WERI-Rb-1 (cell line): ENCODE results near the gene DGCR8.

Source experiments
- DNase-seq: peaks from one replicate; pipeline ENCODE4 v3.0.0-alpha.2; 2020
- H3K27ac ChIP-seq: fragments of 250-450 bp; sonication (Bioruptor Pico); 2 replicates; pipeline ENCODE4 v1.5.1; 2020; ENCODE audit warnings: mild to moderate bottlenecking, moderate library complexity
- H3K27me3 ChIP-seq: fragments of 250-450 bp; sonication (Bioruptor Pico); 2 replicates; pipeline ENCODE4 v1.5.1; 2021; ENCODE audit warnings: mild to moderate bottlenecking, low read depth, moderate library complexity; ENCODE audit not compliant: insufficient read depth, severe bottlenecking
- H3K36me3 ChIP-seq: fragments of 250-450 bp; sonication (Bioruptor Pico); 2 replicates; pipeline ENCODE4 v1.5.1; 2020; ENCODE audit warnings: mild to moderate bottlenecking, moderate library complexity
- H3K4me3 ChIP-seq: 2 replicates; pipeline ENCODE4 v1.5.1; 2011; ENCODE audit warnings: low read depth, mild to moderate bottlenecking, control low read depth, low read length
- H3K9me3 ChIP-seq: fragments of 250-450 bp; sonication (Bioruptor Pico); 2 replicates; pipeline ENCODE4 v1.5.1; 2021; ENCODE audit warnings: mild to moderate bottlenecking, moderate library complexity; ENCODE audit not compliant: severe bottlenecking
- TF ChIP-seq, protein P1 (sequence below): IDR thresholded peaks from 2 replicates; pipeline ENCODE4 v1.5.1; 2011; ENCODE audit warnings: low read depth, mild to moderate bottlenecking, control low read depth, inconsistent platforms, low read length

The DGCR8 gene

DNA sequence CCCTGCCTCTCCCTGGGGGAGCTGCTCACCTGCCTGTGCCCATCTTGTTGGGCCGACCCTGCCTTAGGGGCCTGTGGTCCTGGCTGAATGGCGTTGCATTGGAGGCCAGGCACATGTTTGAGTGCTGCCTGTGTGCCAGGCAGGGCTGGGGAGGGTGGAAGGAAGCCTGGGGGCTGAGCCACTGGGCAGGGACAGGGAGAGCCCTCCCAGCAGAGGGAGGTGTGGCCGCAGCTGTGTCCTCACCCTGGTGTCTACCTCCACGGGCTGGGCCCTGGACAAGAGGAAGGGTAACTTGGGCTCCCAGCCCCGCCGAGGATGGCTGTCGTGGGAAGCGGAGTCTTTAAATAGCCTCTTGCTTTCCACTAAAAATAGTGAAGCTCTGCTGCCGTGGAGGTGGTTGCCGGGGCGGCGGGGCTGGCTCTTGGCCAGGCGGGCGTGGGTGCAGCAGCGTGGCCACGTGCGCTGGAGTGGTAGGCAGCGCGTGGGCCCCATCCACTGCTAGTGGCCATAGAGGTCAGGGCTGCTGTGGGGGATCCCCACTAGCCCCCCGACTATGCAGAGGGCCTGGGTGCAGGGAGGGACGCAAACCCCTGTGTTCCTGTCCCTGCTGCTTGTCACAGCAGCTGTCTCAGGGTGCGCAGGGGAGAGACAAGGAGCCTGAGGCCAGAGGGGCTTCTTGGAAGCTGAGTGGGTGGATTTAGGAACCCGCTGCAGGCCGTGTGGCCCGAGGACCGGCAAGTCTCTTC, 57.8 kb downstream of the DGCR8 start:
- H3K27ac ChIP-seq: no peak overlapping the region
- no peak for DNase-seq
- H3K9me3 ChIP-seq: no peaks in the 10 kb centered on the region
- no peaks in the 10 kb centered on the region for H3K27me3 ChIP-seq
- TF ChIP-seq, protein P1, sequence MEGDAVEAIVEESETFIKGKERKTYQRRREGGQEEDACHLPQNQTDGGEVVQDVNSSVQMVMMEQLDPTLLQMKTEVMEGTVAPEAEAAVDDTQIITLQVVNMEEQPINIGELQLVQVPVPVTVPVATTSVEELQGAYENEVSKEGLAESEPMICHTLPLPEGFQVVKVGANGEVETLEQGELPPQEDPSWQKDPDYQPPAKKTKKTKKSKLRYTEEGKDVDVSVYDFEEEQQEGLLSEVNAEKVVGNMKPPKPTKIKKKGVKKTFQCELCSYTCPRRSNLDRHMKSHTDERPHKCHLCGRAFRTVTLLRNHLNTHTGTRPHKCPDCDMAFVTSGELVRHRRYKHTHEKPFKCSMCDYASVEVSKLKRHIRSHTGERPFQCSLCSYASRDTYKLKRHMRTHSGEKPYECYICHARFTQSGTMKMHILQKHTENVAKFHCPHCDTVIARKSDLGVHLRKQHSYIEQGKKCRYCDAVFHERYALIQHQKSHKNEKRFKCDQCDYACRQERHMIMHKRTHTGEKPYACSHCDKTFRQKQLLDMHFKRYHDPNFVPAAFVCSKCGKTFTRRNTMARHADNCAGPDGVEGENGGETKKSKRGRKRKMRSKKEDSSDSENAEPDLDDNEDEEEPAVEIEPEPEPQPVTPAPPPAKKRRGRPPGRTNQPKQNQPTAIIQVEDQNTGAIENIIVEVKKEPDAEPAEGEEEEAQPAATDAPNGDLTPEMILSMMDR: no peak
- no peak overlapping the region for H3K4me3 ChIP-seq
- H3K36me3 ChIP-seq: no peaks in the 10 kb centered on the region; the same call in 1 of the 2 replicates

DNA sequence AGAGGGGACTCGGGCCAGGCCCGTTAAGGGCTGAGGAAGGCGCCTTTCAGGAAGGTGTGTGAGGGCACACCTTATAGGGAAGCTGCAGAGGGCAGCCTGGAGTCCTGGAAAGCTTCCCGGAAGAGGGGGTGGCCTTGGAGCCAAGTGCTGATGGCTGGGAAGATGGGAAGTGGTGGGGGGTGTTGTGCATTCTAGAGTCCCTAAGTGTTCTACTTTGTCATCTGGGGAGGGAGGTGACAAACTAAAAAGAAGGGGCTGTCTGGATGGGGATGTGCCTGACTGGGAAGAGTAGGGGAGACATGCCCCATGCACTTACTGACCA, 58.3 kb downstream of the DGCR8 start:
- no peak overlapping the region for H3K4me3 ChIP-seq
- TF ChIP-seq, protein P1: no peak
- H3K36me3 ChIP-seq: no peaks in the 10 kb centered on the region; the same call in 1 of the 2 replicates
- no peak overlapping the region for H3K27ac ChIP-seq
- no peaks in the 10 kb centered on the region for H3K27me3 ChIP-seq
- H3K9me3 ChIP-seq: no peaks in the 10 kb centered on the region
- DNase-seq: no peak

DNA sequence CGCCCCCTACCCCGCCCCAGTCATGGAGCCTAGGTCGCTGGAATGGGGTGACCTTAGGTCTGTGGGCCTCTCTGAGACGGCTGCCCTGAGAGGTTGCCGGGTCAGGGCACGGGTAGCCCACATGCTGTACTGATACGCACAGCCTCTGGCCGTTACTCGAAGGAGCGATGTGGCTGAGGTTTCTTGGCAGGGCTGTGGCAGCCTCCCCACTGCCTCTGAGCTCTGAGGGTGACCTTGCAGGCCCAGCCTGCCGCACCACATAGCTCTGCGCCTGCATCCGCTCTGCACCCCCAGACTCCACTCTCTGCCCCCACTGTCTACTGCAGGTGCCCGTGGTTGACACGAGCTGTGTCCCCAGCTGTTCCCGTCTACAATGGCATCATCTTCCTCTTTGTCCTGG, 58.8 kb downstream of the DGCR8 start:
- Histone ChIP-seq H3K9me3 (no peaks in the 10 kb centered on the region), H3K27me3 (no peaks in the 10 kb centered on the region), H3K36me3 (no peaks in the 10 kb centered on the region; the same call in 1 of the 2 replicates), H3K4me3 (no peak overlapping the region), H3K27ac (no peak overlapping the region)
- no peak for DNase-seq
- TF ChIP-seq, protein P1: no peak

GRCh38 chr22:20139391-20140106, 59.5 kb downstream of the DGCR8 start:
- no peaks in the 10 kb centered on the region; the same call in 1 of the 2 replicates for H3K36me3 ChIP-seq
- TF ChIP-seq, protein P1: no peak

DNA sequence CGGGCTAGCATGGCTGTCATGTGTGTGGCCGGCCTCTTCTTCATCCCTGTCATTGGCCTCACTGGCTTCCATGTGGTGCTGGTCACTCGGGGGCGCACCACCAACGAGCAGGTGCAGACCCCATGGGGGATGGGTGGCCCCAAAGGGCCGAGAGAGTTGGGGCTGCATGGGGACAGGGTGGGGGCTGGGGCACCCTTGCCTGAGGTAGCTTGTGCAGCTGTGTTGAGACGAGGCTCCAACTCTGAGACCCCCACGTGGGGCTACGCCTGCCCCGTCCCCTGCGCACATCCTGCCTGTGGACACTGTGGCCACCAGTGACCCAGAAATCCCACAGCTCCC, 60.0 kb downstream of the DGCR8 start:
- no peak overlapping the region for H3K27ac ChIP-seq
- no peaks in the 10 kb centered on the region for H3K27me3 ChIP-seq
- H3K4me3 ChIP-seq: no peak overlapping the region
- TF ChIP-seq, protein P1: no peak
- no peaks in the 10 kb centered on the region; the same call in 1 of the 2 replicates for H3K36me3 ChIP-seq
- DNase-seq: no peak
- H3K9me3 ChIP-seq: no peaks in the 10 kb centered on the region

More at GRCh38 chr22:20139391-20140106, 59.5 kb downstream of the DGCR8 start:
- H3K27me3 ChIP-seq: no peaks in the 10 kb centered on the region
- no peak overlapping the region for H3K27ac ChIP-seq
- no peak for DNase-seq
- H3K4me3 ChIP-seq: no peak overlapping the region
- H3K9me3 ChIP-seq: no peaks in the 10 kb centered on the region
